Measurements from ENCODE around the gene CYSLTR2. TPM values are rescaled to one million over a fixed set of nuclear protein-coding genes. Genes with fewer than 3 reads are reported as not detected.

CYSLTR2 gene
- total RNA-seq, 1 donor from 2014 or later: under 0.01 TPM

DNA sequence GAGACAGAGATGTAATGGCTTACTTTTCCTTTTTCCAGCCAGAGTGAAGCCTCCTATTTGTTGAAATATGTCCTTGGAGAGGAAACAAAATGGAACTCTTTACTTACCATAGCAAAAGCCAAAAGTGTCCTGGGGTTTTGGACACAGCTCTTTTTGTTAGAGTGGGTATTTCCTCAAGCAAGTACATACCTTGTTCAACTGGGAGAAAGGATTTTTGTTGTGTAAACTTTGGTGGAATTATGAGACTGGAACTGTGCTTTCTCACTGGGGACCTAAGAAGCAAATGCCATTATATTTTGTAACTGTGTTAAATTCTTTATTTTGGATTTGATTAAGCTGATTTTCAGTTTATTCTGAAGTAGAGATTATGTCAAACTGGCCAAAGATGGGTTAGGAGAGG, 58.4 kb downstream of the CYSLTR2 start:
- no peak overlapping the region for H3K4me3 ChIP-seq (ENCODE audit: low read length in 3 of 3)
- H3K9ac ChIP-seq (ENCODE audit: low read depth in 1 of 3, low read length in 3 of 3): no peak overlapping the region
- H3K4me1 ChIP-seq (ENCODE audit: control insufficient read depth in 3 of 3, insufficient read depth in 3 of 3, low read length in 3 of 3): no peaks in the 10 kb centered on the region
- H3K36me3 ChIP-seq (ENCODE audit: control insufficient read depth in 3 of 3, insufficient read depth in 3 of 3, low read length in 3 of 3): no peaks in the 10 kb centered on the region
- no peaks in the 10 kb centered on the region for H3K27me3 ChIP-seq (ENCODE audit: control insufficient read depth in 3 of 3, insufficient read depth in 3 of 3, low read length in 3 of 3)
- H3K9me3 ChIP-seq (ENCODE audit: control insufficient read depth in 3 of 3, low read length in 3 of 3): peaks cover 0 to 2% (median 0%) of the 10 kb centered on the region in 3 donors
- H3K27ac ChIP-seq (ENCODE audit: low read depth, low read length): no peak overlapping the region

DNA sequence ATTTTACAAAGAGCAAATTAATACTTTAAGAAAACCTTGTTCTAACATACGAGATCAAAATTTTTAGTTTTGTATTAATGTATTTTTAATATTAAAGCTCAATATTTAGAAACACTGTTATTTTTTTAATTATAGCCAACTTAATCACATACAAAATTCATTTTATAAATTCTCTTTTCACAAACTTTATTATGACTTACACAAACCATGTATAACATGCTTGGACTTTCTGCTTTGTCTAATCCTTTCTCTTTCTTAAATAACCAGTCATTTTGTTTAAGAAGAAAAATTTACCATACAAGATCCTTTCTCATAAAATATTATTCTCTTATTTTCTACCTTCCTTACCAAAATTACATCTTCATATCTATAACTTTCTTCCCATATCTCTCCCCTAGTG, 62.2 kb downstream of the CYSLTR2 start:
- peaks cover 0 to 4% (median 0%) of the 10 kb centered on the region in 3 donors for H3K9me3 ChIP-seq (ENCODE audit: control insufficient read depth in 3 of 3, low read length in 3 of 3)
- no peak overlapping the region for H3K4me3 ChIP-seq (ENCODE audit: low read length in 3 of 3)
- H3K4me1 ChIP-seq (ENCODE audit: control insufficient read depth in 3 of 3, insufficient read depth in 3 of 3, low read length in 3 of 3): no peaks in the 10 kb centered on the region
- no peaks in the 10 kb centered on the region for H3K36me3 ChIP-seq (ENCODE audit: control insufficient read depth in 3 of 3, insufficient read depth in 3 of 3, low read length in 3 of 3)
- H3K27me3 ChIP-seq (ENCODE audit: control insufficient read depth in 3 of 3, insufficient read depth in 3 of 3, low read length in 3 of 3): no peaks in the 10 kb centered on the region
- no peak overlapping the region for H3K9ac ChIP-seq (ENCODE audit: low read depth in 1 of 3, low read length in 3 of 3)
- H3K27ac ChIP-seq (ENCODE audit: low read depth, low read length): no peak overlapping the region

DNA sequence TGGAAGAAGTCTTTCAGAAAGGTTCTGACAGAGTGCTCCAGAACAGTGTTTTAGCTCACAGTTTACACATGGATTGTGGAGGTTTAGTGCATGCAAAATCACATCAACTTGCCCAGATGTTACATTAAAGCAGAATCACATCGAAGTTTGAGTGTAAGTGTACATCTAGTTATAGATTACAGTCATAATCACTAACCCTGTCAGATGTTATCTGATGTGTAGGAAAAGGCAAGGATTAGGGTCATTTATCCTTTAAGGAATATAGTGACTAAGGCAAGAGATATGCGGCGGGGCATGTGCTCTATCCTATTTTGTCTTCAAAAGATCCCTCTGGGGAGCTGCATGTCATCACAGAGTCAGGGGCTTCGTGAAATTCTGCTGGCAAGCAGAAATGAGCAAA, 66.9 kb downstream of the CYSLTR2 start:
- H3K9ac ChIP-seq (ENCODE audit: low read depth in 1 of 3, low read length in 3 of 3): no peak overlapping the region
- H3K4me3 ChIP-seq (ENCODE audit: low read length in 3 of 3): no peak overlapping the region
- H3K36me3 ChIP-seq (ENCODE audit: control insufficient read depth in 3 of 3, insufficient read depth in 3 of 3, low read length in 3 of 3): no peaks in the 10 kb centered on the region
- peaks cover 0 to 4% (median 0%) of the 10 kb centered on the region in 3 donors for H3K9me3 ChIP-seq (ENCODE audit: control insufficient read depth in 3 of 3, low read length in 3 of 3)
- no peak overlapping the region for H3K27ac ChIP-seq (ENCODE audit: low read depth, low read length)
- no peaks in the 10 kb centered on the region for H3K4me1 ChIP-seq (ENCODE audit: control insufficient read depth in 3 of 3, insufficient read depth in 3 of 3, low read length in 3 of 3)
- no peaks in the 10 kb centered on the region for H3K27me3 ChIP-seq (ENCODE audit: control insufficient read depth in 3 of 3, insufficient read depth in 3 of 3, low read length in 3 of 3)

DNA sequence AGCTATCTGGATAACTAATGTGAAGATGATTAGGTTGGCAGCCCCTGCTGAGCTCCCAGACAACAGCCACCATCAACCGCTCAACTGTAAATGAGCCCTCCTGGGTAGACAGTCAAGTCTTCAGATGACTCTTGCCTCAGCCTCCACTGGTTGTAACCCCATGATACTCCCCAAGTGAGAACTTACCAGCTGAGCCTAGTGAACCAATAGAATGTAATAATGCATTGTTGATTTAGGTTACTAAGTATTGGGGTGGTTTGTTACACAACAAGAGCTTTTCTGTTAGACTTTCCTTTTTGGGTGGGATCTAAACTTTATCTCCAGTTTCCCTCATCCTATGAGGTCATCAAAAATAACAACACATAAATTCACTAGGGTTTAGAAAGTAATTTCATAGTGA, 69.4 kb downstream of the CYSLTR2 start:
- Histone ChIP-seq H3K4me3 (ENCODE audit: low read length in 3 of 3) (no peak overlapping the region), H3K27ac (ENCODE audit: low read depth, low read length) (no peak overlapping the region), H3K9me3 (ENCODE audit: control insufficient read depth in 3 of 3, low read length in 3 of 3) (no peaks in the 10 kb centered on the region), H3K36me3 (ENCODE audit: control insufficient read depth in 3 of 3, insufficient read depth in 3 of 3, low read length in 3 of 3) (no peaks in the 10 kb centered on the region), H3K4me1 (ENCODE audit: control insufficient read depth in 3 of 3, insufficient read depth in 3 of 3, low read length in 3 of 3) (no peaks in the 10 kb centered on the region), H3K27me3 (ENCODE audit: control insufficient read depth in 3 of 3, insufficient read depth in 3 of 3, low read length in 3 of 3) (no peaks in the 10 kb centered on the region), H3K9ac (ENCODE audit: low read depth in 1 of 3, low read length in 3 of 3) (no peak overlapping the region)

DNA sequence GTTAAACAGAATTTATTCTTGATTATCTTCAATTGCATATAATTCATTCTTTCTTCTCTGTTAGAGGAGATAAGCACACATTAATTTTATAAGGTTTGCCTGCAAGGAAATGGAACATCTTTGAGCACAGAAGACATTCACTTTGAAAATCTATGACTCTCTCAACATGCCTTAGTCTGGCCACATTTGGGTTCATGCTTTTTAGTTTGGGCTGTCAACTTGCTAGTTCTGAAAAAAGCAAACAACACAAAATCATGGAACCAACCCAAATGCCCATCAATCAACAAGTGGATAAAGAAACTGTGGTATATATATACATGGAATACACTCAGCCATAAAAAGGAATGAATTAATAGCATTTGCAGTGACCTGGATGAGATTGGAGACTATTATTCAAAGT, 71.5 kb downstream of the CYSLTR2 start:
- H3K9me3 ChIP-seq (ENCODE audit: control insufficient read depth in 3 of 3, low read length in 3 of 3): no peaks in the 10 kb centered on the region
- H3K9ac ChIP-seq (ENCODE audit: low read depth in 1 of 3, low read length in 3 of 3): no peak overlapping the region
- H3K4me3 ChIP-seq (ENCODE audit: low read length in 3 of 3): no peak overlapping the region
- H3K27me3 ChIP-seq (ENCODE audit: control insufficient read depth in 3 of 3, insufficient read depth in 3 of 3, low read length in 3 of 3): no peaks in the 10 kb centered on the region
- H3K4me1 ChIP-seq (ENCODE audit: control insufficient read depth in 3 of 3, insufficient read depth in 3 of 3, low read length in 3 of 3): no peaks in the 10 kb centered on the region
- no peaks in the 10 kb centered on the region for H3K36me3 ChIP-seq (ENCODE audit: control insufficient read depth in 3 of 3, insufficient read depth in 3 of 3, low read length in 3 of 3)
- no peak overlapping the region for H3K27ac ChIP-seq (ENCODE audit: low read depth, low read length)

DNA sequence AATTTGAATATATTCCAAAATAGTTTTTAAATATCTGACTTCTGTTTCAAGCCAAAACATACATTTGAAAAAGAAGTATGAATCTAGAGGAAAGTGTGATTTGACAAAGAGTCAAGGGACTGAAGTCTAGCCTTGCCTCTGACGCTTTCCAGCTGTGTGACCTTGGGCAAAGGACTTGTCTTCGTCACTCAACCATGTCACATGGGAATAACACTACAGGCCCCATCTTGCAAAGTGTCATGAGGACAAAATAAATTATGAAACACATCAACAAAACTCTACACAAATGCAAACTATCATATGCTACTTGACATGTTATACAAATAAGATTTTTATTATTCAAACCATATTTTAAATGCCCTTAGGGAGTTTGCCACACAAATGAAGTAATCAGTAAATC, 73.0 kb downstream of the CYSLTR2 start:
- H3K9ac ChIP-seq (ENCODE audit: low read depth in 1 of 3, low read length in 3 of 3): no peak overlapping the region
- H3K27me3 ChIP-seq (ENCODE audit: control insufficient read depth in 3 of 3, insufficient read depth in 3 of 3, low read length in 3 of 3): no peaks in the 10 kb centered on the region
- no peaks in the 10 kb centered on the region for H3K4me1 ChIP-seq (ENCODE audit: control insufficient read depth in 3 of 3, insufficient read depth in 3 of 3, low read length in 3 of 3)
- no peaks in the 10 kb centered on the region for H3K36me3 ChIP-seq (ENCODE audit: control insufficient read depth in 3 of 3, insufficient read depth in 3 of 3, low read length in 3 of 3)
- no peak overlapping the region for H3K4me3 ChIP-seq (ENCODE audit: low read length in 3 of 3)
- no peaks in the 10 kb centered on the region for H3K9me3 ChIP-seq (ENCODE audit: control insufficient read depth in 3 of 3, low read length in 3 of 3)
- no peak overlapping the region for H3K27ac ChIP-seq (ENCODE audit: low read depth, low read length)

DNA sequence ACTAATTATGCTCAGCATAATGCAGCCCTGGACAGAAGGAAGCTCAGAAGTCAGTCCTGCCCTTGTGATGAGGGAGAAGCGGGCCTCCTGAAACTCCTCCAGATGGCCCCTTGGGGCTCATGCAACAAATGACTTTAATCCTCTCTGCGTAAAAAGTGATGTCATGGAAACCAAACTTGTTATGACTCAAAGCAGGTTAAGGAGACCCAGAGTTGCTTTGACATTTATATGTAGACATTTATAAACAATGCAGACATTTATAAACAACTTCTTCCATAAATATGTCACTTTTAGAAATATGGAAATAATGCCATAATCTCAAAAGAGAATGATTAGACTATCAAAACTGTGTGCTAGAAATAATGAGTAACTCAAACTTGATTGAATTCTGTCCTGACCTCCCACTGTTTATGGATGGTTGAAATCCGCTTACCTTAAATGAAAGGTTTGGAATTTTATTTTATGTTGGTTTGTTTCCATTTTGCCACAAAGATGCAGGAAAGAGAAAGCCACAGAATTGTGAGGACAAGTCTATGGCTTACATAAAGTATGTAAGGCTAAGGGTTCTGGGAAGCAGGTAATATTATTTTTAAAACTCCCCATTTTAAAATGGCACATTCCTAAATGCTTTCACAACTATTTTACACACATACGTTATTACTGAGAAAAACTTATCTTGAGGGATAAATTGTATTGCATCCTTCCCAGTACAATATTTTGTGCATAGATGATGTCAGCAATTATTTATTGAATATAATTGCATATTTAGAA, 73.7 kb downstream of the CYSLTR2 start:
- Histone ChIP-seq H3K9me3 (ENCODE audit: control insufficient read depth in 3 of 3, low read length in 3 of 3) (no peaks in the 10 kb centered on the region), H3K27ac (ENCODE audit: low read depth, low read length) (no peak overlapping the region), H3K4me1 (ENCODE audit: control insufficient read depth in 3 of 3, insufficient read depth in 3 of 3, low read length in 3 of 3) (no peaks in the 10 kb centered on the region), H3K9ac (ENCODE audit: low read depth in 1 of 3, low read length in 3 of 3) (no peak overlapping the region), H3K27me3 (ENCODE audit: control insufficient read depth in 3 of 3, insufficient read depth in 3 of 3, low read length in 3 of 3) (no peaks in the 10 kb centered on the region), H3K4me3 (ENCODE audit: low read length in 3 of 3) (no peak overlapping the region), H3K36me3 (ENCODE audit: control insufficient read depth in 3 of 3, insufficient read depth in 3 of 3, low read length in 3 of 3) (no peaks in the 10 kb centered on the region)

DNA sequence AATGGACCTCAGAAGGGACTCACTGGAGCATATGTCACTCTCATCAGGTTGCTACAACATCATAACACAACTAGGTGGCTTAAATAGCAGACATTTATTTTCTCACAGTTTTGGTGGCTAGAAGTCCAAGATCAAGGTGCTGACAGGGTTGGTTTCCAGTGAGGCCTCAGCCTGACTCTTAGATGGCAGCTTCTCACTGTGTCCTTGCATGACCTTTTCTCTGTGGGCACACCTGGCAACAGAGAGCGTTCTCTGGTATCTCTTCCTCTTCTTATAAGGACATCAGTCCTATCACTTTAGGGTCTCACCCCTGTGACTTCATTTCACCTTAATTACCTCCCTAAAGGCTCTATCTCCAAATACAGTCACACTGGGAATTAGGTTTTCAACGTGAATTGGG, 74.5 kb downstream of the CYSLTR2 start:
- Histone ChIP-seq H3K27ac (ENCODE audit: low read depth, low read length) (no peak overlapping the region), H3K36me3 (ENCODE audit: control insufficient read depth in 3 of 3, insufficient read depth in 3 of 3, low read length in 3 of 3) (no peaks in the 10 kb centered on the region), H3K27me3 (ENCODE audit: control insufficient read depth in 3 of 3, insufficient read depth in 3 of 3, low read length in 3 of 3) (no peaks in the 10 kb centered on the region), H3K4me1 (ENCODE audit: control insufficient read depth in 3 of 3, insufficient read depth in 3 of 3, low read length in 3 of 3) (no peaks in the 10 kb centered on the region), H3K9ac (ENCODE audit: low read depth in 1 of 3, low read length in 3 of 3) (no peak overlapping the region), H3K9me3 (ENCODE audit: control insufficient read depth in 3 of 3, low read length in 3 of 3) (no peaks in the 10 kb centered on the region), H3K4me3 (ENCODE audit: low read length in 3 of 3) (no peak overlapping the region)

DNA sequence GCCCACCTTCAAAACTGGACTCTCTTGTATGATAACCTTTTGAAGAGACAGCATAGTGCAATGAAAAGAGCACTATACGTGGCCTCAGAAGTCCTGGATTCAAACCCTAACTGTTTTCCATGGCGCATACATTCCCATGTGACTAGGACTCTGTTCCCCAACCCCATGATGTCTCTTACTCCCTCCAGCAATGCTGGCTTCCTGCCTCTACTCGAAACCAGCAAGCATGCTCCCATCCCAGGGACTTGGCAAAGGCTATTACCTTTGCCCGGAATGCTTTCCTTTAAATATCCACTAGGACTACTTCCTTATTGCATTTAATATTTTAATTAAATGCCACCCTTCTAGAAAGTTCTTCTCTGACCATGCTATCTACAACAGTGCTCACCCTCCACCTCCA, 75.1 kb downstream of the CYSLTR2 start:
- Histone ChIP-seq H3K36me3 (ENCODE audit: control insufficient read depth in 3 of 3, insufficient read depth in 3 of 3, low read length in 3 of 3) (no peaks in the 10 kb centered on the region), H3K9me3 (ENCODE audit: control insufficient read depth in 3 of 3, low read length in 3 of 3) (no peaks in the 10 kb centered on the region), H3K4me3 (ENCODE audit: low read length in 3 of 3) (no peak overlapping the region), H3K4me1 (ENCODE audit: control insufficient read depth in 3 of 3, insufficient read depth in 3 of 3, low read length in 3 of 3) (no peaks in the 10 kb centered on the region), H3K9ac (ENCODE audit: low read depth in 1 of 3, low read length in 3 of 3) (no peak overlapping the region), H3K27ac (ENCODE audit: low read depth, low read length) (no peak overlapping the region), H3K27me3 (ENCODE audit: control insufficient read depth in 3 of 3, insufficient read depth in 3 of 3, low read length in 3 of 3) (no peaks in the 10 kb centered on the region)

DNA sequence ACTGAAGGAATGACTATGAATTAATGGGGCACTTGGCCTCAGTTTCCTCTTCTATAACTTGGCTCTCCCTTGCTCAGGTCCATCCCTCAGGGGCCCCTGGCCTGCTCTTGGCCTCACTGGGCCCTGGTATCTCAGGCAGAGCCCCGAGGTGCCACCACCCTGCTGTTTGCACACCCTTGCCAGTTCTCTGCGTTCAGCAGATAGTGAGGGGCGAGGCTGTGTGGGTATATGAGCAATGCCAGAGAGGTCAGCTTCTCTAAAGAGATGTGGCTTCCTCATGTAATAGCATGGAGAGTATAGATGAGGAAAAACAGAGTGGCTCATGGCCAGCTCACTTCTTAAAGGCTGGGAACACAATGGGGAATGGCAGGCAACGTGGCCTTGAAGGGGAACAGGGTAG, 76.1 kb downstream of the CYSLTR2 start:
- Histone ChIP-seq H3K9ac (ENCODE audit: low read depth in 1 of 3, low read length in 3 of 3) (no peak overlapping the region), H3K27ac (ENCODE audit: low read depth, low read length) (no peak overlapping the region), H3K36me3 (ENCODE audit: control insufficient read depth in 3 of 3, insufficient read depth in 3 of 3, low read length in 3 of 3) (no peaks in the 10 kb centered on the region), H3K9me3 (ENCODE audit: control insufficient read depth in 3 of 3, low read length in 3 of 3) (no peaks in the 10 kb centered on the region), H3K4me1 (ENCODE audit: control insufficient read depth in 3 of 3, insufficient read depth in 3 of 3, low read length in 3 of 3) (no peaks in the 10 kb centered on the region), H3K27me3 (ENCODE audit: control insufficient read depth in 3 of 3, insufficient read depth in 3 of 3, low read length in 3 of 3) (no peaks in the 10 kb centered on the region), H3K4me3 (ENCODE audit: low read length in 3 of 3) (no peak overlapping the region)
